Astrocyte (in vitro differentiated cells and primary cell): ENCODE data around the gene PPP2R5C. TPM values are rescaled to one million over a fixed set of nuclear protein-coding genes. Genes with fewer than 3 reads are reported as not detected.

Experiments used
- DNase-seq: peaks from one replicate; pipeline ENCODE4 v3.0.0-alpha.2; 2010; ENCODE audit warnings: low read depth
- FAIRE-seq: peaks from 2 replicates; lab custom pipeline; 2011; peaks lifted over from hg19 to GRCh38; lab: Jason Lieb, UNC
- H2AFZ ChIP-seq: 2 replicates; pipeline ENCODE4 v1.6.0; 2012; ENCODE audit warnings: low read depth, low read length, inconsistent platforms
- H3K27ac ChIP-seq: 2 replicates; pipeline ENCODE4 v1.5.1; 2011; ENCODE audit warnings: low read depth, low read length, inconsistent platforms
- H3K27me3 ChIP-seq: 2 replicates; pipeline ENCODE4 v1.6.0; 2011; ENCODE audit warnings: low read length, inconsistent platforms; ENCODE audit not compliant: insufficient read depth
- H3K36me3 ChIP-seq: 2 replicates; pipeline ENCODE4 v1.5.1; 2011; ENCODE audit warnings: low read length, inconsistent platforms; ENCODE audit not compliant: insufficient read depth
- H3K4me1 ChIP-seq: 2 replicates; pipeline ENCODE4 v1.5.1; 2011; ENCODE audit warnings: low read length, inconsistent platforms; ENCODE audit not compliant: insufficient read depth
- H3K4me2 ChIP-seq: 2 replicates; pipeline ENCODE4 v1.6.0; 2012; ENCODE audit warnings: low read length, inconsistent platforms
- H3K4me3 ChIP-seq: 2 replicates; pipeline ENCODE4 v1.5.1; 2011; ENCODE audit warnings: low read depth, mild to moderate bottlenecking, low read length, inconsistent platforms; ENCODE audit not compliant: insufficient read depth
- H3K79me2 ChIP-seq: 2 replicates; pipeline ENCODE4 v1.6.0; 2012; ENCODE audit warnings: mild to moderate bottlenecking, low read length, inconsistent platforms; ENCODE audit not compliant: insufficient read depth
- H3K9ac ChIP-seq: 2 replicates; pipeline ENCODE4 v1.6.0; 2012; ENCODE audit warnings: mild to moderate bottlenecking, low read length, inconsistent platforms
- H3K9me3 ChIP-seq: 2 replicates; pipeline ENCODE4 v1.5.1; 2012; ENCODE audit warnings: low read depth, mild to moderate bottlenecking, low read length, inconsistent platforms; ENCODE audit not compliant: insufficient read depth
- H4K20me1 ChIP-seq: 2 replicates; pipeline ENCODE4 v1.6.0; 2012; ENCODE audit warnings: low read length, inconsistent platforms; ENCODE audit not compliant: insufficient read depth
- H3K27ac Mint-ChIP-seq: one replicate; pipeline ENCODE4 v1.8.0; 2021; ENCODE audit warnings: mild to moderate bottlenecking, mixed read lengths; ENCODE audit not compliant: unreplicated experiment
- H3K27me3 Mint-ChIP-seq: one replicate; pipeline ENCODE4 v1.8.0; 2021; ENCODE audit warnings: low read depth, mixed read lengths; ENCODE audit not compliant: unreplicated experiment
- H3K36me3 Mint-ChIP-seq: one replicate; pipeline ENCODE4 v1.8.0; 2021; ENCODE audit warnings: low read depth, mixed read lengths; ENCODE audit not compliant: unreplicated experiment
- H3K4me1 Mint-ChIP-seq: one replicate; pipeline ENCODE4 v1.8.0; 2021; ENCODE audit warnings: low read depth, mixed read lengths; ENCODE audit not compliant: unreplicated experiment
- H3K4me3 Mint-ChIP-seq: one replicate; pipeline ENCODE4 v1.8.0; 2021; ENCODE audit warnings: mild to moderate bottlenecking, moderate library complexity, mixed read lengths; ENCODE audit not compliant: unreplicated experiment
- H3K9me3 Mint-ChIP-seq: one replicate; pipeline ENCODE4 v1.8.0; 2021; ENCODE audit warnings: mild to moderate bottlenecking, mixed read lengths; ENCODE audit not compliant: unreplicated experiment
- CTCF ChIP-seq: IDR thresholded peaks from 2 replicates; pipeline ENCODE4 v1.5.1; 2011; ENCODE audit warnings: low read depth, mild to moderate bottlenecking, inconsistent platforms, low read length, moderate library complexity; ENCODE audit not compliant: insufficient read depth
- EZH2 ChIP-seq: IDR thresholded peaks from 2 replicates; pipeline ENCODE4 v1.6.1; 2012; ENCODE audit warnings: mild to moderate bottlenecking, low read length, inconsistent platforms; ENCODE audit not compliant: insufficient read depth
- total RNA-seq: library from RNA; stranded (reverse); gene quantifications from 2 replicates; pipeline ENCODE4 v1.2.1, GENCODE V29; 2021

The PPP2R5C gene
- total RNA-seq, 1 donor from 2014 or later = 102 TPM

GRCh38 chr14:101838476-101838875 is 77.0 kb downstream of the PPP2R5C start:
- Histone ChIP-seq H3K27ac (no peak overlapping the region), H3K27me3 (no peaks in the 10 kb centered on the region), H3K4me3 (no peak overlapping the region), H4K20me1 (peaks cover 87% of the 10 kb centered on the region), H3K4me1 (peaks cover 18% of the 10 kb centered on the region), H3K9me3 (no peaks in the 10 kb centered on the region), H3K36me3 (no peaks in the 10 kb centered on the region), H3K9ac (no peak overlapping the region), H3K79me2 (peaks cover 90% of the 10 kb centered on the region), H3K4me2 (no peak overlapping the region), H2AFZ (no peak overlapping the region)
- H3K27me3 Mint-ChIP-seq = no peaks in the 10 kb centered on the region
- DNase-seq (no peak), FAIRE-seq (no peak)
- H3K9me3 Mint-ChIP-seq = no peaks in the 10 kb centered on the region
- H3K27ac Mint-ChIP-seq = no peak overlapping the region
- peaks cover 4% of the 10 kb centered on the region for H3K36me3 Mint-ChIP-seq
- no peak overlapping the region for H3K4me3 Mint-ChIP-seq
- H3K4me1 Mint-ChIP-seq = peaks cover 24% of the 10 kb centered on the region
- no peak for TF ChIP-seq CTCF
- TF ChIP-seq EZH2 = no peak

DNA sequence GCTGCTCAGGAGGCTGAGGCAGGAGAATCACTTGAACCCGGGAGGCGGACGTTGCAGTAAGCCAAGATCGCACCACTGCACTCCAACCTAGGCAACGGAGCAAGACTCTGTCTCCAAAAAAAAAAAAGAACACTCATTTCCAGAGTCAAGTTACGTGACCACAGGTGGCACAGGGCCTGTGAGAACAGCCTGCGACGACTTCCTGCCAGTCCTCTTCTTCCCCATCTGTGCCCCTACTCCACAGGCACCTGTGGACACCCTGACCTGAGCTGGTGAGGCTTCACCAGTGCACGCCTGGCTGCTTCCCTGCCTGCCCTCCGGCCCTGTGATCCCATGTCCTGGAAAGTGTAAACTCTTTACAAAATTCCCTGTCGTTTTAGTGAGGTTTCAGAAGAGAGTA is 77.7 kb downstream of the PPP2R5C start:
- Histone ChIP-seq H3K9me3 (no peaks in the 10 kb centered on the region), H3K79me2 (peaks cover 91% of the 10 kb centered on the region), H3K4me1 (peaks cover 18% of the 10 kb centered on the region), H2AFZ (no peak overlapping the region), H3K27me3 (no peaks in the 10 kb centered on the region), H4K20me1 (peaks cover 87% of the 10 kb centered on the region), H3K9ac (no peak overlapping the region), H3K4me2 (no peak overlapping the region), H3K4me3 (no peak overlapping the region), H3K36me3 (no peaks in the 10 kb centered on the region), H3K27ac (no peak overlapping the region)
- no peaks in the 10 kb centered on the region for H3K9me3 Mint-ChIP-seq
- FAIRE-seq (no peak), DNase-seq (no peak)
- no peak overlapping the region for H3K4me3 Mint-ChIP-seq
- peaks cover 4% of the 10 kb centered on the region for H3K36me3 Mint-ChIP-seq
- TF ChIP-seq CTCF = no peak
- no peak for TF ChIP-seq EZH2
- peaks cover 24% of the 10 kb centered on the region for H3K4me1 Mint-ChIP-seq
- no peak overlapping the region for H3K27ac Mint-ChIP-seq
- H3K27me3 Mint-ChIP-seq = no peaks in the 10 kb centered on the region

- H3K4me2 ChIP-seq = no peak overlapping the region
- no peaks in the 10 kb centered on the region for H3K27me3 ChIP-seq
- no peak overlapping the region for H2AFZ ChIP-seq
- Mint-ChIP-seq H3K27ac (no peak overlapping the region), H3K4me1 (peaks cover 22% of the 10 kb centered on the region), H3K9me3 (no peaks in the 10 kb centered on the region), H3K4me3 (no peak overlapping the region), H3K27me3 (no peaks in the 10 kb centered on the region), H3K36me3 (peaks cover 4% of the 10 kb centered on the region)
- H3K4me1 ChIP-seq = peaks cover 17% of the 10 kb centered on the region
- DNase-seq (no peak), FAIRE-seq (no peak)
- no peak overlapping the region for H3K9ac ChIP-seq
- H3K4me3 ChIP-seq = no peak overlapping the region
- no peaks in the 10 kb centered on the region for H3K9me3 ChIP-seq
- no peak overlapping the region for H3K27ac ChIP-seq
- H3K79me2 ChIP-seq = peaks cover 91% of the 10 kb centered on the region
- H3K36me3 ChIP-seq = no peaks in the 10 kb centered on the region
- TF ChIP-seq EZH2 = no peak
- no peak for TF ChIP-seq CTCF
- peaks cover 87% of the 10 kb centered on the region for H4K20me1 ChIP-seq
These were observed 78.2 kb downstream of the PPP2R5C start for GRCh38 chr14:101839661-101840060.
